ENCODE data around the gene LMAN1.

- TF ChIP-seq CTCF (conservative IDR thresholded peaks at IDR 0.05; ENCODE audit: low read depth in 2 of 2): no peak
- TF ChIP-seq JUNB (IDR thresholded peaks at IDR 0.05; ENCODE audit: unreplicated experiment): no peak
- TF ChIP-seq CREB1 (CRISPR knock-in tag; IDR thresholded peaks at IDR 0.05; ENCODE audit: low read depth): no peak
- TF ChIP-seq EZH2 (IDR thresholded peaks at IDR 0.05; ENCODE audit: low read depth, unreplicated experiment): no peak
Observed at GRCh38 chr18:59383851-59384250, 24.8 kb upstream of the LMAN1 start.
